RPMI7951 (cell line): ENCODE results near the gene RNF141. TPM values are rescaled to one million over a fixed set of nuclear protein-coding genes. Genes with fewer than 3 reads are reported as not detected.

Experiments used
- DNase-seq: peaks from one replicate; pipeline ENCODE4 v3.0.0-alpha.2; 2012; ENCODE audit warnings: low read depth
- total RNA-seq: library from RNA; depleted of rRNA; stranded (reverse); fragments of >200 nt; shearing (Covaris generic); gene quantifications from 2 replicates; pipeline ENCODE4 v1.2.3, GENCODE V29; 2014; rRNA removed

The RNF141 gene
- 29.8 and 30.5 TPM in 2 replicates for total RNA-seq

- DNase-seq, result peak; percentile 87
These were observed at the start of gene RNF141 for GRCh38 chr11:10540915-10541560. TSS of gene RNF141 (minus strand) at chr11:10541187. CDS start at chr11:10534158, 7,029 bp downstream.

GRCh38 chr11:10590218-10590915 is 49.4 kb upstream of the RNF141 start:
- no peak for DNase-seq

GRCh38 chr11:10588904-10589303 is 47.9 kb upstream of the RNF141 start:
- DNase-seq, result no peak

- no peak for DNase-seq
These were observed 47.0 kb upstream of the RNF141 start for GRCh38 chr11:10587995-10588394.

DNA sequence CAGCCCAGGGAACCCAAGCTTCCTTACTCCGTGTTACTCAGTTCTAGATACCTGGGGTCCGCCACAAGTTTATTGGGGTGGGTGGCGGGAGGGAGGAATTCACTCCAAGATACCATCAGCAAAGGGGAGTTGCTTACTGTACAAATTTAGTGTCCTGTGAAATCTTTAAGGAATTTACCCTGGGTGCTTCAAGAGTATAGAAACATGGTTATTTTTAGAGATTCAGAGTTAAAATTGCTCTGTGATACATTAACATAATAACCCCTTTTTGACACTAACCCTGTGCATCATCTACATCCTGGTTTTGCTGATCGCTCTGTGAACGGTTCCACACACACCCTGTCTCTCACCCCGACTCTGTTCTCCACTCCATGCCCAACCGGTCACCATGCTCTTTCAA is 46.4 kb upstream of the RNF141 start:
- DNase-seq, result no peak

DNA sequence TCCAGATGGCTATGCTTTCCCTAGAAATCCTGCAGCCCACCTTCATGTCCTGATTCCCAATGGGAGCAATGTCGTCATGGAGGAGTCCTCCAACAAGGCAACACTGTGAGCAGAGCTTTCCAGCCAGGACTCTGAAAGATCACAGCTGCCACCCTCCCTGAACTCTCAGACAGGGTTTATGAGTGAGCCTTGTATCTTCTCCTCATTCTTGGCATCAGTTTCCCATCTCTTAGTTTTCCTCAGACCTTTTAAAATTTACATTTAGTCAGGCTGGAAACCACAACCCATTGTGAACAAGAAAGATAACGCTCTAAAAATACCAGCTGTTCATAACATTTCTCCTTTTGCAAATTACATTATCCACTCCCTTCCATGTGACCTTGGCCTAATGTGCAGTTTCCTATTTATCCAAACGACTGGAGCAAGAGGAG is 43.1 kb upstream of the RNF141 start:
- DNase-seq, result peak; percentile 33

DNA sequence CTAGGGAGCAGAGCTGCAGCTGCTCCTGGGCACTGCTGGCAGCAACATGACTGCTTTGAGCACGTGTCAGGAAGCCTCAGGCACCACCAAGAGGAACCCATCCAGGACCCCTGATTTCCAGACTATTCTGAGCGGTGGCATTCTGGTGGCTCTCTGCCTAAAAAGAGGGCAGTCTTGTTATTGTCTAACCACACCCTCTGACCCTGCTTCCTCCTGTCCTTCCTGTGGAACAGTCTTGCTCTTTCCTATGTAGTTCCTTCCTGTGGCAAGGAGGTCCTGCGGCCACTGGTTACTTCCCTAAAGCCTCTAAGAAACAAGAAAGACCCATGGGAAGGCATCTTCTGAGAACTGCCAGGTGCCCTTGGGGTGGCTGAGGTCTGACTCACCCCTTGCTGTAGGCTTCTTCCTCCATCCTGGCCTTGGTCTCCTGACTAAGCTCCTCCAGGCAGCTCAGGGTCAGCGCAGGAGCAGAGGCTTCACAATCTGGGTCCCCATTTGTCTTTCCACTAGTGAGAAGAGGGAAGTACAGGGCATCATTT is 40.6 kb upstream of the RNF141 start:
- peak; percentile 72 for DNase-seq

- DNase-seq, result no peak
These were observed 39.6 kb upstream of the RNF141 start for GRCh38 chr11:10580623-10581022.

- DNase-seq, result no peak
These were observed 38.7 kb upstream of the RNF141 start for GRCh38 chr11:10579700-10580099.

DNA sequence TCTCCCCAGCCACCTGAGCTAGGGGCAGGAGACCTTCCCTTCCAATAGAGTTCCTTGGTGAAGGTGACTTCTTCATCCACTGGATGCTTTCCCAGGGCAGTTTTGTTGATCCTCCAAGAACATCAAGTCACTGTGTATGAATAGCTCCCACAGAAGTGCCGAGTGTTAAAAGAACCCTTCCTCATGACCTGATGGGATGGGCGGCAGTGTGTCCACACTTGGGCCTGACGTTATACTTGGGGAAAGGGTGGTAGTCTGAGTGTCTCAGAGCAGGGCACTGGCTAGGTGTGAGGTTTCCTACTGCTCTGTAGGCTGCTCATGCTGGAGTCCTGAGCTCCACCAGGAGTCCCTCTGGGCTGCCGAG is 35.0 kb upstream of the RNF141 start:
- no peak for DNase-seq

DNA sequence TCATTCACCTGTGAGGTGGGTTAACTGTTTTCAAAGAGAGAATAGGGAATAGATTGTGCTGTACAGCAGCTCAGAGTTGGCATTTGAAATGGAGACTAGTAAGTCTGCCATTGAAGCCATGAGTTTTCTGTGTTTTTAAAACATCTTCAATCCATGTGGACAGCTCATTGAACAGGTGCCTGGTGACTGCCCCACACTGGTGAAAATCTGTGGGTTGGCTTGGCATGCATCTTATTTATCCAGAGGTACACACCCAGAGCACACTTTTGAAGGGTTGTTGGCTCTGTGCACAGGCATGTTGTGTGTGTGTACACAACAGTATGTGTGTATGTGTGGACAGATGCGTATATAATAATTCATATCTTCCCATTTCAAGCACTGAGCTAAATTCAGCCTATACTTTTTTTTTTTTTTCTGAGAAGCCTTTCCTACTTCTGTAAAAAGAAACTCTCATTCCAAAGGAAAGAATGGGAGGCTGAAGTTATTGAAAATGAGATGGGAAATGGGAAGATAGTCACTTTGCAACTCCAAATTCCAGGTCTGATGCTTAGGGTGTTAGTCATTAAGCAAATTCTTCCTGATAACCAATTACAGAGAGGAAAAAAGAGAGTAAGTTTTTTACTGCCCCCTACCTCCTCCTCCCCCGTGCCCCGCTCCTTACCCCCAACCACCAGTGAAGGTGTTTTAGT is 34.5 kb upstream of the RNF141 start:
- DNase-seq, result no peak

GRCh38 chr11:10573556-10573955 is 32.6 kb upstream of the RNF141 start:
- DNase-seq, result no peak

- no peak for DNase-seq
These were observed 32.0 kb upstream of the RNF141 start for GRCh38 chr11:10573028-10573427.

- DNase-seq, result no peak
These were observed 31.5 kb upstream of the RNF141 start for GRCh38 chr11:10572533-10572932.

- no peak for DNase-seq
These were observed 27.5 kb upstream of the RNF141 start, which contains the start of gene LYVE1 for GRCh38 chr11:10568486-10568941. TSS of gene LYVE1 (minus strand) at chr11:10568665. CDS start at chr11:10568532, 133 bp downstream.

- no peak for DNase-seq
These were observed 26.5 kb upstream of the RNF141 start for GRCh38 chr11:10567446-10567845.

GRCh38 chr11:10566257-10566957 is 25.4 kb upstream of the RNF141 start:
- no peak for DNase-seq

GRCh38 chr11:10565493-10565892 is 24.5 kb upstream of the RNF141 start:
- no peak for DNase-seq

GRCh38 chr11:10564696-10565318 is 23.8 kb upstream of the RNF141 start:
- DNase-seq, result peak; percentile 25

- DNase-seq, result no peak
These were observed 23.0 kb upstream of the RNF141 start for GRCh38 chr11:10564030-10564429.

- DNase-seq, result no peak
These were observed 21.0 kb upstream of the RNF141 start for GRCh38 chr11:10561947-10562346.
